H1 (cell line): ENCODE data around the gene TMEM178B. TPM values are rescaled to one million over a fixed set of nuclear protein-coding genes. Genes with fewer than 3 reads are reported as not detected.

Experiments
- CBX8 ChIP-seq: fragments of 300-800, 300-1000 bp; sonication (generic); IDR thresholded peaks from 2 replicates; pipeline ENCODE4 v1.7.1; 2016; ENCODE audit warnings: low read depth, low read length, borderline replicate concordance
- CHD7 ChIP-seq: fragments of 300-600 bp; sonication (generic); IDR thresholded peaks from 2 replicates; pipeline ENCODE4 v1.7.1; 2012; ENCODE audit warnings: low read length, moderate library complexity, mild to moderate bottlenecking, inconsistent platforms; ENCODE audit not compliant: insufficient replicate concordance
- EP300 ChIP-seq, 2 experiments: IDR thresholded peaks; 1 replicate in 1 of 2; 2 replicates in 1 of 2; pipeline ENCODE4 v1.6.1; 2011 to 2012; ENCODE audit warnings: low read depth in 2 of 2, low read length in 2 of 2, mild to moderate bottlenecking in 2 of 2, borderline replicate concordance in 1 of 2, inconsistent platforms in 1 of 2, moderate library complexity in 1 of 2
- MAX ChIP-seq: IDR thresholded peaks from 2 replicates; pipeline ENCODE4 v1.6.1; 2012; ENCODE audit warnings: inconsistent platforms
- NANOG ChIP-seq: IDR thresholded peaks from 2 replicates; pipeline ENCODE4 v1.6.1; 2011; ENCODE audit warnings: low read length, low read depth, mild to moderate bottlenecking, inconsistent platforms; ENCODE audit not compliant: insufficient read depth, poor library complexity, severe bottlenecking
- RFX5 ChIP-seq: IDR thresholded peaks from 2 replicates; pipeline ENCODE4 v1.6.1; 2011; ENCODE audit warnings: low read depth, low read length, improper control_type of control experiment, borderline replicate concordance
- SAP30 ChIP-seq: fragments of 300-600 bp; sonication (generic); IDR thresholded peaks from 2 replicates; pipeline ENCODE4 v1.7.1; 2012; ENCODE audit warnings: low read length, moderate library complexity, mild to moderate bottlenecking, inconsistent platforms; ENCODE audit not compliant: insufficient read depth, insufficient replicate concordance
- SIRT6 ChIP-seq: IDR thresholded peaks from one replicate; pipeline ENCODE4 v1.7.1; 2012; ENCODE audit warnings: low read length, inconsistent platforms
- SP2 ChIP-seq: IDR thresholded peaks from 2 replicates; pipeline ENCODE4 v1.6.1; 2012; ENCODE audit warnings: mild to moderate bottlenecking, low read length, inconsistent platforms
- SRF ChIP-seq: IDR thresholded peaks from 2 replicates; pipeline ENCODE4 v1.6.1; 2011; ENCODE audit warnings: mild to moderate bottlenecking, low read depth, low read length, moderate library complexity
- TAF1 ChIP-seq: IDR thresholded peaks from 2 replicates; pipeline ENCODE4 v1.6.1; 2011; ENCODE audit warnings: mild to moderate bottlenecking, low read depth, low read length
- TEAD4 ChIP-seq: IDR thresholded peaks from 2 replicates; pipeline ENCODE4 v1.6.1; 2012; ENCODE audit warnings: low read depth, low read length, inconsistent platforms, mixed read lengths
- polyA plus RNA-seq, 7 experiments: library from polyadenylated mRNA; depleted of rRNA in 3 of 7; stranded (reverse) in 5 of 7; unstranded in 2 of 7; fragments of >200 nt in 5 of 7; fragments of 200-250 nt in 2 of 7; gene quantifications; 1 replicate in 5 of 7; 2 replicates in 1 of 7; 4 replicates in 1 of 7; pipeline versions ENCODE4 v1.2.1 to v1.2.3, GENCODE V29; 2011 to 2013; ENCODE audit warnings: missing spikeins in 2 of 7, mixed read lengths in 2 of 7
- total RNA-seq: library from RNA; stranded (reverse); fragmentation: NEBNext Ultra II Directional; extraction: Animal tissue kit (Norgen Biotek cat#: 25700); gene quantifications from 2 replicates; pipeline ENCODE4 v1.2.1, GENCODE V29; 2021

The TMEM178B gene
- total and polyA plus RNA-seq, 2 of the 8 experiments (the other 6 are each of a cell fraction or from before 2014, with no cell fraction given) = 5.3 to 18.1 TPM

GRCh38 chr7:141302617-141303016, 228.8 kb downstream of the TMEM178B start (continued):
- TF ChIP-seq CHD7 = no peak
- TF ChIP-seq RFX5 = no peak
- no peak for TF ChIP-seq CBX8
- TF ChIP-seq TEAD4 = no peak
- TF ChIP-seq EP300 (IDR thresholded peaks at IDR 0.05; ENCODE audit: borderline replicate concordance in 1 of 2, low read depth in 2 of 2, low read length in 2 of 2) = no peak
- no peak for TF ChIP-seq TAF1
- no peak for TF ChIP-seq NANOG
- no peak for TF ChIP-seq SAP30
- no peak for TF ChIP-seq SP2
- TF ChIP-seq SIRT6 = no peak
- TF ChIP-seq MAX = no peak
- TF ChIP-seq SRF = no peak
